GM21360 (cell line): Measurements from ENCODE around the gene SLC5A10.

Source experiments
- ATAC-seq: cut with Tn5 transposase; IDR thresholded peaks from one replicate; pipeline ENCODE4 v1.9.1; 2021; ENCODE audit warnings: mild to moderate bottlenecking, moderate library complexity; ENCODE audit not compliant: unreplicated experiment

The SLC5A10 gene

GRCh38 chr17:19000531-19001325 lies 48.8 kb downstream of the SLC5A10 start:
- no peak for ATAC-seq

- ATAC-seq = no peak
Measured at GRCh38 chr17:19001907-19002590, 50.1 kb downstream of the SLC5A10 start.

GRCh38 chr17:19002805-19003542 lies 51.0 kb downstream of the SLC5A10 start:
- no peak for ATAC-seq

- ATAC-seq = peak; percentile 13
Measured at GRCh38 chr17:19003543-19004420, 51.8 kb downstream of the SLC5A10 start.

- ATAC-seq = peak; percentile 55
Measured at GRCh38 chr17:19004421-19005136, 52.6 kb downstream of the SLC5A10 start, which contains the start of gene FAM83G. FAM83G (minus strand) TSS chr17:19004764; CDS start chr17:19004041, 723 bp downstream.

GRCh38 chr17:19005137-19005773 lies 53.3 kb downstream of the SLC5A10 start:
- no peak for ATAC-seq

GRCh38 chr17:19005789-19006430 lies 53.9 kb downstream of the SLC5A10 start:
- no peak for ATAC-seq

- no peak for ATAC-seq
Measured at GRCh38 chr17:19006698-19007097, 54.7 kb downstream of the SLC5A10 start.

- no peak for ATAC-seq
Measured at GRCh38 chr17:19009970-19010369, 58.0 kb downstream of the SLC5A10 start.

GRCh38 chr17:19010729-19011505 lies 59.0 kb downstream of the SLC5A10 start:
- no peak for ATAC-seq

GRCh38 chr17:19011581-19011980 lies 59.6 kb downstream of the SLC5A10 start:
- no peak for ATAC-seq

GRCh38 chr17:19012171-19013080 lies 60.5 kb downstream of the SLC5A10 start:
- ATAC-seq = no peak

- ATAC-seq = no peak
Measured at GRCh38 chr17:19013226-19013625, 61.3 kb downstream of the SLC5A10 start.

GRCh38 chr17:19013806-19014627 lies 62.1 kb downstream of the SLC5A10 start:
- ATAC-seq = no peak

- no peak for ATAC-seq
Measured at GRCh38 chr17:19014628-19015215, 62.8 kb downstream of the SLC5A10 start.

GRCh38 chr17:19015428-19015827 lies 63.5 kb downstream of the SLC5A10 start:
- ATAC-seq = no peak
